B cell (primary cell): ENCODE measurements around the gene PCSK1N. TPM values are rescaled to one million over a fixed set of nuclear protein-coding genes. Genes with fewer than 3 reads are reported as not detected.
"Not testable (repeated sequence)": the region's sequence is repeated elsewhere in the genome, so short reads cannot be mapped to it uniquely, and the experiment has no call there.

Source experiments
- ATAC-seq: fragments of 200-7000 bp; cut with Tn5 transposase; one replicate; pipeline ENCODE4 v1.10.0; 2021; ENCODE audit warnings: low read depth, mild to moderate bottlenecking, moderate number of reproducible peaks, moderate library complexity
- CTCF ChIA-PET: fragments of 350-600 bp; sonication (Branson Sonifier 250); formaldehyde crosslinking; loops from one replicate; lab custom pipeline; 2021; ENCODE audit warnings: antibody characterized with exemption, inconsistent platforms; lab: Charles Lee
- POLR2A ChIA-PET: fragments of 350-600 bp; sonication (Branson Sonifier 250); formaldehyde crosslinking; loops from one replicate; lab custom pipeline; 2021; ENCODE audit warnings: antibody characterized with exemption; lab: Charles Lee
- DNase-seq: peaks from one replicate; pipeline ENCODE4 v3.0.0; 2013
- H2AFZ ChIP-seq: 2 replicates; pipeline ENCODE4 v1.6.1; 2012; ENCODE audit warnings: mild to moderate bottlenecking, low read depth, low read length; ENCODE audit not compliant: insufficient read depth, poor library complexity, severe bottlenecking
- H3K27ac ChIP-seq, 2 donors: 1 replicate in 1 of 2; 2 replicates in 1 of 2; pipeline ENCODE4 v1.5.1; 2012 to 2013; ENCODE audit warnings: low read length in 2 of 2, mild to moderate bottlenecking in 2 of 2, moderate library complexity in 1 of 2
- H3K27me3 ChIP-seq, 4 experiments: fragments of 200-600 bp in 1 of 4; sonication (generic) in 1 of 4; replicated peaks in 1 of 4; 1 replicate in 2 of 4; 2 replicates in 2 of 4; pipeline versions ENCODE4 v1.6.1 to v1.7.0; 2013 to 2016; ENCODE audit warnings: low read length in 3 of 4, mild to moderate bottlenecking in 2 of 4, mixed read lengths in 1 of 4, moderate library complexity in 1 of 4; ENCODE audit not compliant: insufficient read depth in 4 of 4, control insufficient read depth in 3 of 4; ENCODE audit errors: control extremely low read depth in 1 of 4
- H3K36me3 ChIP-seq, 2 experiments: replicated peaks in 1 of 2; 1 replicate in 1 of 2; 2 replicates in 1 of 2; pipeline versions ENCODE4 v1.6.1 to v1.7.1; 2013; ENCODE audit warnings: low read length in 1 of 2; ENCODE audit not compliant: insufficient read depth in 2 of 2, control insufficient read depth in 1 of 2; ENCODE audit errors: control extremely low read depth in 1 of 2, extremely low read depth in 1 of 2
- H3K4me1 ChIP-seq, 2 donors: fragments of 200-600 bp in 1 of 2; sonication (generic) in 1 of 2; 1 replicate in 1 of 2; 2 replicates in 1 of 2; pipeline versions ENCODE4 v1.5.1 to v1.6.1; 2013 to 2017; ENCODE audit warnings: low read length in 2 of 2; ENCODE audit not compliant: control insufficient read depth in 2 of 2, insufficient read depth in 2 of 2
- H3K4me2 ChIP-seq: replicated peaks from 2 replicates; pipeline ENCODE3; 2012; ENCODE audit warnings: mild to moderate bottlenecking, low read depth, low read length; ENCODE audit not compliant: poor library complexity, severe bottlenecking
- H3K4me3 ChIP-seq, 5 experiments: fragments of 200-600 bp in 1 of 5; sonication (generic) in 1 of 5; 1 replicate in 3 of 5; 2 replicates in 2 of 5; pipeline versions ENCODE4 v1.5.1 to v1.7.0; 2011 to 2016; ENCODE audit warnings: low read length in 4 of 5, mild to moderate bottlenecking in 4 of 5, low read depth in 2 of 5, control low read depth in 1 of 5, moderate library complexity in 1 of 5; ENCODE audit not compliant: insufficient read depth in 1 of 5; ENCODE audit errors: control extremely low read depth in 1 of 5, extremely low read depth in 1 of 5
- H3K79me2 ChIP-seq: fragments of 200-600 bp; sonication (generic); one replicate; pipeline ENCODE4 v1.6.0; 2016; ENCODE audit warnings: low read length; ENCODE audit not compliant: control insufficient read depth, insufficient read depth
- H3K9ac ChIP-seq: fragments of 200-600 bp; sonication (generic); 2 replicates; pipeline ENCODE4 v1.6.1; 2017; ENCODE audit warnings: mild to moderate bottlenecking, low read length, moderate library complexity
- H3K9me3 ChIP-seq, 3 donors: one replicate each; pipeline versions ENCODE4 v1.6.1 to v1.7.1; 2013; ENCODE audit warnings: low read length in 2 of 3; ENCODE audit not compliant: control insufficient read depth in 2 of 3, insufficient read depth in 1 of 3; ENCODE audit errors: control extremely low read depth in 1 of 3
- H4K20me1 ChIP-seq: 2 replicates; pipeline ENCODE4 v1.6.0; 2012; ENCODE audit warnings: mild to moderate bottlenecking, low read length; ENCODE audit not compliant: insufficient read depth, control insufficient read depth, poor library complexity, severe bottlenecking
- H3K27ac Mint-ChIP-seq: one replicate; pipeline ENCODE4 v1.8.0; 2021; ENCODE audit warnings: mixed read lengths
- H3K27me3 Mint-ChIP-seq: one replicate; pipeline ENCODE4 v1.8.0; 2021; ENCODE audit warnings: mixed read lengths
- H3K4me1 Mint-ChIP-seq: one replicate; pipeline ENCODE4 v1.8.0; 2021; ENCODE audit warnings: mixed read lengths
- H3K4me3 Mint-ChIP-seq: one replicate; pipeline ENCODE4 v1.8.0; 2021; ENCODE audit warnings: mixed read lengths
- H3K9me3 Mint-ChIP-seq: one replicate; pipeline ENCODE4 v1.8.0; 2022; ENCODE audit warnings: mixed read lengths; ENCODE audit not compliant: insufficient read depth
- CTCF ChIP-seq: fragments of 200-600 bp; IDR thresholded peaks from one replicate; pipeline ENCODE4 v1.8.0; 2022; ENCODE audit warnings: antibody characterized with exemption, mild to moderate bottlenecking
- EZH2 ChIP-seq: IDR thresholded peaks from 2 replicates; pipeline ENCODE4 v1.6.1; 2012; ENCODE audit warnings: borderline replicate concordance, low read depth, mild to moderate bottlenecking, moderate library complexity, low read length; ENCODE audit not compliant: insufficient read depth, poor library complexity, severe bottlenecking
- WGBS: methylation state at CpG from one replicate; pipeline ENCODE4 v1.1.5; 2013; ENCODE audit warnings: missing lambda C conversion rate; ENCODE audit not compliant: insufficient coverage; 5-methylcytosine and 5-hydroxymethylcytosine counted together
- intact Hi-C: fragments of 100-400 bp; cut with micrococcal nuclease; formaldehyde crosslinking; loops from one replicate; pipeline ENCODE4 v1.10.0; 2022
- polyA minus RNA-seq: library from RNA; depleted of rRNA, polyadenylated mRNA; stranded (reverse); fragments of >200 nt; gene quantifications from 2 replicates; pipeline ENCODE4 v1.2.3, GENCODE V29; 2012
- polyA plus RNA-seq: library from polyadenylated mRNA; depleted of rRNA; stranded (reverse); fragments of >200 nt; gene quantifications from 2 replicates; pipeline ENCODE4 v1.2.3, GENCODE V29; 2012
- total RNA-seq, 2 donors: library from RNA; stranded (reverse); fragments of 120-200 nt in 1 of 2; gene quantifications; 1 replicate in 1 of 2; 2 replicates in 1 of 2; pipeline versions ENCODE4 v1.2.3 to v1.2.4, GENCODE V29; 2013 to 2022

The PCSK1N gene
- not detected in 2 replicates for total RNA-seq
- total RNA-seq (2013), result not detected
- 0.09 TPM in 1 of 2 replicates, not detected in the other for polyA plus RNA-seq
- 0.43 TPM in 1 of 2 replicates, not detected in the other for polyA minus RNA-seq

- Histone ChIP-seq H3K4me2 (peak within 1 kb of the TSS; percentile 50), H3K27ac (no peak within 1 kb of the TSS), H3K27me3 (peaks cover 0 to 24% (median 3%) of the 10 kb centered on the region in 4 experiments), H3K36me3 (no peaks in the 10 kb centered on the region), H3K4me1 (peaks cover 7 to 8% of the 10 kb centered on the region in 2 donors), H3K4me3 (peak within 1 kb of the TSS in 2 of 5 experiments; percentile 8 to 9), H3K9ac (no peak within 1 kb of the TSS), H3K9me3 (no peaks in the 10 kb centered on the region), H3K79me2 (no peaks in the 10 kb centered on the region), H4K20me1 (no peaks in the 10 kb centered on the region), H2AFZ (peak within 1 kb of the TSS; percentile 17)
- POLR2A ChIA-PET, result interaction anchor here (0.6 kb wide), 1 partner anchor 194 kb away, joined by 9 read pairs; no protein-coding TSS in a partner anchor
- peaks cover 34% of the 10 kb centered on the region for H3K27me3 Mint-ChIP-seq
- intact Hi-C loops, result no loop called here
- H3K27ac Mint-ChIP-seq, result no peak within 1 kb of the TSS
- 42% methylated on average over 5 of the region's 35 CpGs for WGBS
- H3K4me3 Mint-ChIP-seq, result peak within 1 kb of the TSS; percentile 68
- TF ChIP-seq CTCF (no peak), EZH2 (no peak)
- H3K9me3 Mint-ChIP-seq, result no peaks in the 10 kb centered on the region
- DNase-seq (peak; percentile 20), ATAC-seq (no peak)
- H3K4me1 Mint-ChIP-seq, result peaks cover 10% of the 10 kb centered on the region
- CTCF ChIA-PET, result no interaction called here
Observed at GRCh38 chrX:48835524-48836329, at the start of gene PCSK1N. Gene PCSK1N, minus strand, starts transcription at chrX:48835610. Its CDS starts 78 bp downstream, at chrX:48835532.

GRCh38 chrX:48883729-48884128, 48.3 kb upstream of the PCSK1N start:
- DNase-seq (no peak), ATAC-seq (no peak)
- no peaks in the 10 kb centered on the region for H3K27me3 ChIP-seq
- no peak overlapping the region for H3K4me3 ChIP-seq
- no peak overlapping the region for H3K4me2 ChIP-seq
- H3K4me3 Mint-ChIP-seq, result no peak overlapping the region
- H3K36me3 ChIP-seq, result no peaks in the 10 kb centered on the region
- H3K27ac ChIP-seq, result no peak overlapping the region
- WGBS, result no CpG with 5 or more reads among the region's 10 CpGs
- H4K20me1 ChIP-seq, result no peaks in the 10 kb centered on the region
- CTCF ChIA-PET, result no interaction called here
- TF ChIP-seq CTCF (no peak), EZH2 (no peak)
- no peaks in the 10 kb centered on the region for H3K4me1 Mint-ChIP-seq
- no peak overlapping the region for H3K27ac Mint-ChIP-seq
- no peak overlapping the region for H3K9ac ChIP-seq
- H3K79me2 ChIP-seq, result no peaks in the 10 kb centered on the region
- H3K9me3 Mint-ChIP-seq, result no peaks in the 10 kb centered on the region
- H3K9me3 ChIP-seq, result no peaks in the 10 kb centered on the region
- no peaks in the 10 kb centered on the region for H3K4me1 ChIP-seq
- no peak overlapping the region for H2AFZ ChIP-seq
- intact Hi-C loops, result no loop called here
- POLR2A ChIA-PET, result no interaction called here
- H3K27me3 Mint-ChIP-seq, result no peaks in the 10 kb centered on the region

- H4K20me1 ChIP-seq, H2AFZ ChIP-seq, H3K79me2 ChIP-seq, ATAC-seq, H3K4me1 Mint-ChIP-seq, H3K4me3 Mint-ChIP-seq, DNase-seq, H3K4me2 ChIP-seq, POLR2A ChIA-PET, H3K9me3 Mint-ChIP-seq, H3K27me3 Mint-ChIP-seq, intact Hi-C loops, H3K4me3 ChIP-seq, H3K4me1 ChIP-seq, H3K27ac ChIP-seq, H3K9me3 ChIP-seq, H3K27me3 ChIP-seq, CTCF ChIA-PET, H3K36me3 ChIP-seq, H3K9ac ChIP-seq, H3K27ac Mint-ChIP-seq: not testable (repeated sequence)
- WGBS, result no CpG with 5 or more reads among the region's 4 CpGs
Observed at GRCh38 chrX:48876944-48877343, 41.5 kb upstream of the PCSK1N start.
